Activated CD4-positive, alpha-beta T cell treated with anti-CD3 and anti-CD28 coated beads for 48 hours (primary cell): ENCODE results near the gene FLRT1.

Experiments
- DNase-seq: peaks from one replicate; pipeline ENCODE4 v3.0.0-alpha.2; 2020

The FLRT1 gene

GRCh38 chr11:64007629-64008282, 28.0 kb upstream of the FLRT1 start:
- no peak for DNase-seq

GRCh38 chr11:64008283-64008913, 27.3 kb upstream of the FLRT1 start:
- no peak for DNase-seq

GRCh38 chr11:64008914-64009633, 26.7 kb upstream of the FLRT1 start:
- DNase-seq: no peak

GRCh38 chr11:64009710-64010109, 26.0 kb upstream of the FLRT1 start:
- DNase-seq: no peak

GRCh38 chr11:64010783-64011182, 24.9 kb upstream of the FLRT1 start:
- no peak for DNase-seq

- DNase-seq: no peak
Measured at GRCh38 chr11:64011371-64011770, 24.4 kb upstream of the FLRT1 start.

GRCh38 chr11:64013141-64013896, 22.4 kb upstream of the FLRT1 start:
- DNase-seq: no peak

GRCh38 chr11:64014356-64014755, 21.4 kb upstream of the FLRT1 start:
- no peak for DNase-seq

- DNase-seq: no peak
Measured at GRCh38 chr11:64015510-64015909, 20.2 kb upstream of the FLRT1 start.

- DNase-seq: no peak
Measured at GRCh38 chr11:64015935-64016845, 19.5 kb upstream of the FLRT1 start.

- no peak for DNase-seq
Measured at GRCh38 chr11:64017945-64018224, 17.8 kb upstream of the FLRT1 start.

GRCh38 chr11:64018310-64018709, 17.4 kb upstream of the FLRT1 start:
- no peak for DNase-seq

- DNase-seq: no peak
Measured at GRCh38 chr11:64019106-64020037, 16.4 kb upstream of the FLRT1 start.

GRCh38 chr11:64020976-64021756, 14.6 kb upstream of the FLRT1 start:
- DNase-seq: no peak

GRCh38 chr11:64021757-64022093, 14.0 kb upstream of the FLRT1 start:
- DNase-seq: no peak

- DNase-seq: no peak
Measured at GRCh38 chr11:64022125-64022784, 13.5 kb upstream of the FLRT1 start.

GRCh38 chr11:64023712-64024710, 11.7 kb upstream of the FLRT1 start:
- no peak for DNase-seq

- DNase-seq: no peak
Measured at GRCh38 chr11:64025205-64025604, 10.5 kb upstream of the FLRT1 start.
